Small intestine (tissue), 7 donors: ENCODE data around the gene ST6GALNAC2. TPM values are rescaled to one million over a fixed set of nuclear protein-coding genes. Genes with fewer than 3 reads are reported as not detected.
A peak's percentile ranks its signal among the peaks of the same experiment; 100 is the strongest.
"Not testable (repeated sequence)": the region's sequence is repeated elsewhere in the genome, so short reads cannot be mapped to it uniquely, and the experiment has no call there.

Experiments used
- DNase-seq, 2 donors: peaks; one replicate each; pipeline versions ENCODE4 v3.0.0 to v3.0.0-alpha.2; 2013
- FAIRE-seq: peaks from 2 replicates; lab custom pipeline; 2012; peaks lifted over from hg19 to GRCh38; lab: Jason Lieb, UNC
- H3K27ac ChIP-seq, 3 donors: one replicate each; pipeline ENCODE4 v1.5.1; 2013; ENCODE audit warnings: low read length in 2 of 3, mild to moderate bottlenecking in 2 of 3, control low read depth in 1 of 3, inconsistent platforms in 1 of 3, low read depth in 1 of 3, moderate library complexity in 1 of 3
- H3K27me3 ChIP-seq, 3 donors: one replicate each; pipeline ENCODE4 v1.6.1; 2013; ENCODE audit warnings: low read length in 3 of 3, inconsistent platforms in 1 of 3; ENCODE audit not compliant: control insufficient read depth in 3 of 3, insufficient read depth in 3 of 3
- H3K36me3 ChIP-seq, 3 donors: one replicate each; pipeline ENCODE4 v1.6.1; 2013; ENCODE audit warnings: low read length in 3 of 3, inconsistent platforms in 1 of 3, low read depth in 1 of 3, mild to moderate bottlenecking in 1 of 3, moderate library complexity in 1 of 3; ENCODE audit not compliant: control insufficient read depth in 3 of 3, insufficient read depth in 2 of 3
- H3K4me1 ChIP-seq, 3 donors: one replicate each; pipeline ENCODE4 v1.6.1; 2013; ENCODE audit warnings: low read length in 2 of 3, inconsistent platforms in 1 of 3, low read depth in 1 of 3, mild to moderate bottlenecking in 1 of 3, moderate library complexity in 1 of 3; ENCODE audit not compliant: control insufficient read depth in 3 of 3, insufficient read depth in 2 of 3
- H3K4me3 ChIP-seq, 3 donors: one replicate each; pipeline ENCODE4 v1.5.1; 2013; ENCODE audit warnings: low read length in 3 of 3, control low read depth in 1 of 3, inconsistent platforms in 1 of 3, low read depth in 1 of 3, mild to moderate bottlenecking in 1 of 3, moderate library complexity in 1 of 3
- H3K9me3 ChIP-seq, 2 donors: one replicate each; pipeline ENCODE4 v1.6.1; 2013; ENCODE audit warnings: low read depth in 1 of 2, low read length in 1 of 2; ENCODE audit not compliant: control insufficient read depth in 2 of 2, insufficient read depth in 1 of 2
- WGBS, 3 donors: extraction: QIAGEN DNeasy Blood & Tissue Kit; methylation state at CpG; one replicate each; pipeline ENCODE4 v1.1.7; 2013; 5-methylcytosine and 5-hydroxymethylcytosine counted together
- polyA plus RNA-seq, 4 donors: library from polyadenylated mRNA; stranded (reverse) in 3 of 4; unstranded in 1 of 4; fragments of 200-250 nt in 3 of 4; fragments of 120-200 nt in 1 of 4; gene quantifications; one replicate each; pipeline versions ENCODE4 v1.2.1 to v1.2.3, GENCODE V29; 2013
- donor health status: healthy with polysubstance abuse.
- donor health status: control.
- donor health status: control.
- donor health status: Bipolar disorder and iron deficiency.
- donor health status: healthy.

ST6GALNAC2 gene
- polyA plus RNA-seq, 4 donors: 1.1 to 5.3 (median 2.7) TPM; not detected in 1

GRCh38 chr17:76530811-76531485 is 54.7 kb downstream of the ST6GALNAC2 start:
- H3K27ac ChIP-seq: peak overlapping the region; percentile 17 to 89 (median 81)
- peaks cover 0 to 30% (median 10%) of the 10 kb centered on the region in 3 donors for H3K4me1 ChIP-seq
- H3K9me3 ChIP-seq: no peaks in the 10 kb centered on the region
- peaks cover 0 to 19% (median 0%) of the 10 kb centered on the region in 3 donors for H3K36me3 ChIP-seq
- peaks cover 0 to 6% (median 0%) of the 10 kb centered on the region in 3 donors for H3K27me3 ChIP-seq
- FAIRE-seq (no peak), DNase-seq (no peak)
- 75 to 79% (median 78%) methylated on average over 27 to 32 of the region's 32 CpGs for WGBS, 3 donors
- no peak overlapping the region for H3K4me3 ChIP-seq

GRCh38 chr17:76530095-76530723 is 55.5 kb downstream of the ST6GALNAC2 start:
- FAIRE-seq: no peak
- Histone ChIP-seq H3K36me3 (peaks cover 0 to 18% (median 0%) of the 10 kb centered on the region in 3 donors), H3K27me3 (peaks cover 0 to 6% (median 0%) of the 10 kb centered on the region in 3 donors), H3K4me1 (peaks cover 0 to 32% (median 10%) of the 10 kb centered on the region in 3 donors), H3K9me3 (no peaks in the 10 kb centered on the region), H3K4me3 (no peak overlapping the region), H3K27ac (peak overlapping the region in 2 of 3 donors; percentile 81 to 89)
- DNase-seq: peak in 1 of 2 donors; percentile 46
- WGBS, 3 donors: 55 to 71% (median 67%) methylated on average over 21 to 23 of the region's 23 CpGs

- WGBS, 3 donors: 36 to 47% (median 41%) methylated on average over 20 of the region's 20 CpGs
- peak in 1 of 2 donors; percentile 75 for DNase-seq
- Histone ChIP-seq H3K9me3 (no peaks in the 10 kb centered on the region), H3K27me3 (peaks cover 0 to 6% (median 0%) of the 10 kb centered on the region in 3 donors), H3K36me3 (peaks cover 0 to 17% (median 0%) of the 10 kb centered on the region in 3 donors), H3K27ac (peak overlapping the region in 2 of 3 donors; percentile 81 to 89), H3K4me3 (no peak overlapping the region), H3K4me1 (peaks cover 4 to 39% (median 10%) of the 10 kb centered on the region in 3 donors)
- FAIRE-seq: no peak
Measured at GRCh38 chr17:76529224-76530094, 56.2 kb downstream of the ST6GALNAC2 start.

- DNase-seq: no peak
- peaks cover 0 to 15% (median 0%) of the 10 kb centered on the region in 3 donors for H3K36me3 ChIP-seq
- no peaks in the 10 kb centered on the region for H3K9me3 ChIP-seq
- FAIRE-seq: no peak
- peak overlapping the region in 1 of 3 donors; percentile 34 for H3K4me3 ChIP-seq
- peaks cover 4 to 39% (median 10%) of the 10 kb centered on the region in 3 donors for H3K4me1 ChIP-seq
- 46 to 49% (median 48%) methylated on average over 31 of the region's 31 CpGs for WGBS, 3 donors
- peaks cover 0 to 6% (median 0%) of the 10 kb centered on the region in 3 donors for H3K27me3 ChIP-seq
- peak overlapping the region in 2 of 3 donors; percentile 81 to 89 for H3K27ac ChIP-seq
Measured at GRCh38 chr17:76528528-76529223, 57.0 kb downstream of the ST6GALNAC2 start.

GRCh38 chr17:76528156-76528527 is 57.5 kb downstream of the ST6GALNAC2 start:
- peaks cover 0 to 6% (median 0%) of the 10 kb centered on the region in 3 donors for H3K27me3 ChIP-seq
- 67 to 83% (median 71%) methylated on average over 15 of the region's 15 CpGs for WGBS, 3 donors
- peak overlapping the region in 1 of 3 donors; percentile 34 for H3K4me3 ChIP-seq
- H3K4me1 ChIP-seq: peaks cover 4 to 39% (median 10%) of the 10 kb centered on the region in 3 donors
- no peak for FAIRE-seq
- peak overlapping the region in 2 of 3 donors; percentile 81 to 89 for H3K27ac ChIP-seq
- no peaks in the 10 kb centered on the region for H3K9me3 ChIP-seq
- DNase-seq: no peak
- peaks cover 0 to 15% (median 0%) of the 10 kb centered on the region in 3 donors for H3K36me3 ChIP-seq

- peak overlapping the region in 2 of 3 donors; percentile 24 to 89 for H3K27ac ChIP-seq
- H3K4me1 ChIP-seq: peaks cover 4 to 39% (median 10%) of the 10 kb centered on the region in 3 donors
- no peak overlapping the region for H3K4me3 ChIP-seq
- peaks cover 0 to 6% (median 0%) of the 10 kb centered on the region in 3 donors for H3K27me3 ChIP-seq
- no peak for FAIRE-seq
- peak; percentile 35 to 44 for DNase-seq
- no peaks in the 10 kb centered on the region for H3K9me3 ChIP-seq
- peaks cover 0 to 15% (median 0%) of the 10 kb centered on the region in 3 donors for H3K36me3 ChIP-seq
- 32 to 44% (median 42%) methylated on average over 24 to 26 of the region's 26 CpGs for WGBS, 3 donors
Measured at GRCh38 chr17:76527430-76528111, 58.1 kb downstream of the ST6GALNAC2 start.

- WGBS, 3 donors: 58 to 63% (median 62%) methylated on average over 6 to 9 of the region's 9 CpGs
- DNase-seq, H3K4me3 ChIP-seq, H3K27me3 ChIP-seq, FAIRE-seq, H3K9me3 ChIP-seq: not testable (repeated sequence)
- H3K27ac ChIP-seq: peak overlapping the region in 2 of 3 donors; percentile 24 to 89
- H3K4me1 ChIP-seq: peaks cover 4 to 39% (median 10%) of the 10 kb centered on the region in 3 donors
- H3K36me3 ChIP-seq: peaks cover 0 to 15% (median 0%) of the 10 kb centered on the region in 3 donors
Measured at GRCh38 chr17:76527016-76527415, 58.6 kb downstream of the ST6GALNAC2 start.
